Liver (tissue), 9 donors: Measurements from ENCODE around the gene GALNT16. TPM values are rescaled to one million over a fixed set of nuclear protein-coding genes. Genes with fewer than 3 reads are reported as not detected.

Source experiments
- DNase-seq: peaks from one replicate; pipeline ENCODE4 v3.0.0-alpha.2; 2017; ENCODE audit warnings: low spot score
- H3K27ac ChIP-seq, 2 donors: one replicate each; pipeline ENCODE4 v1.7.0; 2013; ENCODE audit warnings: inconsistent platforms in 2 of 2, low read length in 2 of 2, control low read depth in 1 of 2, low read depth in 1 of 2, mild to moderate bottlenecking in 1 of 2
- H3K27me3 ChIP-seq, 4 donors: one replicate each; pipeline versions ENCODE4 v1.6.1 to v1.7.0; 2013; ENCODE audit warnings: low read length in 3 of 4, inconsistent platforms in 1 of 4, mild to moderate bottlenecking in 1 of 4, moderate library complexity in 1 of 4; ENCODE audit not compliant: control insufficient read depth in 4 of 4, insufficient read depth in 4 of 4
- H3K36me3 ChIP-seq, 4 donors: one replicate each; pipeline versions ENCODE4 v1.6.1 to v1.7.0; 2013; ENCODE audit warnings: low read length in 3 of 4, mild to moderate bottlenecking in 3 of 4, low read depth in 1 of 4, moderate library complexity in 1 of 4; ENCODE audit not compliant: control insufficient read depth in 4 of 4, insufficient read depth in 3 of 4
- H3K4me1 ChIP-seq, 4 donors: one replicate each; pipeline versions ENCODE4 v1.6.1 to v1.7.0; 2013; ENCODE audit warnings: low read length in 3 of 4, mild to moderate bottlenecking in 3 of 4, moderate library complexity in 1 of 4; ENCODE audit not compliant: control insufficient read depth in 4 of 4, insufficient read depth in 4 of 4
- H3K4me3 ChIP-seq, 3 donors: one replicate each; pipeline versions ENCODE4 v1.6.1 to v1.7.0; 2013; ENCODE audit warnings: low read length in 3 of 3, control low read depth in 1 of 3, low read depth in 1 of 3, mild to moderate bottlenecking in 1 of 3
- H3K9ac ChIP-seq, 2 donors: one replicate each; pipeline ENCODE4 v1.7.0; 2013; ENCODE audit warnings: low read length in 2 of 2, mild to moderate bottlenecking in 2 of 2, moderate library complexity in 2 of 2, control low read depth in 1 of 2, low read depth in 1 of 2
- H3K9me3 ChIP-seq, 4 donors: one replicate each; pipeline versions ENCODE4 v1.6.1 to v1.7.0; 2013; ENCODE audit warnings: low read length in 3 of 4; ENCODE audit not compliant: control insufficient read depth in 4 of 4
- ATF3 ChIP-seq: IDR thresholded peaks from 2 replicates; pipeline ENCODE4 v1.6.1; 2016; ENCODE audit warnings: antibody characterized with exemption
- CTCF ChIP-seq: fragments of 150-350 bp; IDR thresholded peaks from 2 replicates; pipeline ENCODE4 v1.5.1; 2017; ENCODE audit warnings: improper control_type of control experiment, low read depth, low read length; ENCODE audit not compliant: missing input control
- FOXA2 ChIP-seq: IDR thresholded peaks from 2 replicates; pipeline ENCODE4 v1.6.1; 2016; ENCODE audit warnings: antibody characterized with exemption
- HNF4A ChIP-seq, 2 donors: conservative IDR thresholded peaks; 2 replicates each; pipeline ENCODE4 v1.6.1; 2016; ENCODE audit warnings: antibody characterized with exemption in 2 of 2, mild to moderate bottlenecking in 2 of 2
- HNF4G ChIP-seq: IDR thresholded peaks from 2 replicates; pipeline ENCODE4 v1.6.1; 2016; ENCODE audit warnings: antibody characterized with exemption
- JUND ChIP-seq, 2 donors: IDR thresholded peaks; 2 replicates each; pipeline ENCODE4 v1.6.1; 2016; ENCODE audit warnings: antibody characterized with exemption in 2 of 2
- NR2F2 ChIP-seq: IDR thresholded peaks from 2 replicates; pipeline ENCODE4 v1.6.1; 2016; ENCODE audit warnings: antibody characterized with exemption
- REST ChIP-seq: IDR thresholded peaks from 2 replicates; pipeline ENCODE4 v1.6.1; 2016; ENCODE audit warnings: antibody characterized with exemption, mild to moderate bottlenecking
- RXRA ChIP-seq, 2 donors: IDR thresholded peaks; 2 replicates each; pipeline ENCODE4 v1.6.1; 2017 to 2018; ENCODE audit warnings: antibody characterized with exemption in 2 of 2, mild to moderate bottlenecking in 1 of 2
- YY1 ChIP-seq: IDR thresholded peaks from 2 replicates; pipeline ENCODE4 v1.6.1; 2016; ENCODE audit warnings: antibody characterized with exemption, mild to moderate bottlenecking
- WGBS: extraction: QIAGEN DNeasy Blood & Tissue Kit; methylation state at CpG from one replicate; pipeline ENCODE4 v1.1.7; 2013; 5-methylcytosine and 5-hydroxymethylcytosine counted together
- polyA plus RNA-seq, 2 donors: library from polyadenylated mRNA; stranded (reverse) in 1 of 2; unstranded in 1 of 2; fragments of 200-250 nt in 1 of 2; fragments of >200 nt in 1 of 2; fragmentation: Nextera tagmentation in 1 of 2; extraction: Ambion mirVana in 1 of 2; gene quantifications; one replicate each; pipeline versions ENCODE4 v1.2.1 to v1.2.3, GENCODE V29; 2013 to 2015
- total RNA-seq, 2 donors: library from RNA; depleted of rRNA; stranded (reverse); fragments of >200 nt; gene quantifications; one replicate each; pipeline ENCODE4 v1.2.3, GENCODE V29; 2014
- donor health status: healthy.
- donor health status: healthy.
- donor health status: healthy.
- donor health status: healthy.
- donor health status: healthy.

GALNT16 gene
- total and polyA plus RNA-seq, 4 donors, result 0.25 to 1.2 (median 0.71) TPM

GRCh38 chr14:69355154-69355597 lies 95.2 kb downstream of the GALNT16 start (continued):
- no peak for TF ChIP-seq REST

- no peak for TF ChIP-seq HNF4G
- 84% methylated on average over 6 of the region's 6 CpGs for WGBS
- peaks cover 0 to 2% (median 0%) of the 10 kb centered on the region in 4 donors for H3K27me3 ChIP-seq
Measured at GRCh38 chr14:69355607-69356281, 95.8 kb downstream of the GALNT16 start.

GRCh38 chr14:69356903-69357543 lies 97.1 kb downstream of the GALNT16 start:
- Histone ChIP-seq H3K36me3 (no peaks in the 10 kb centered on the region), H3K4me1 (peaks cover 0 to 3% (median 0%) of the 10 kb centered on the region in 4 donors), H3K4me3 (no peak overlapping the region), H3K27me3 (peaks cover 0 to 2% (median 0%) of the 10 kb centered on the region in 4 donors), H3K9ac (no peak overlapping the region), H3K27ac (no peak overlapping the region), H3K9me3 (no peaks in the 10 kb centered on the region)
- DNase-seq, result no peak
- TF ChIP-seq JUND (IDR thresholded peaks at IDR 0.05) (no peak), RXRA (IDR thresholded peaks at IDR 0.05) (no peak), YY1 (no peak), REST (no peak), CTCF (no peak), NR2F2 (no peak), ATF3 (no peak), FOXA2 (no peak), HNF4A (conservative IDR thresholded peaks at IDR 0.05) (no peak), HNF4G (no peak)
- WGBS, result 70% methylated on average over 7 of the region's 7 CpGs

More at GRCh38 chr14:69355607-69356281, 95.8 kb downstream of the GALNT16 start:
- Histone ChIP-seq H3K27ac (no peak overlapping the region), H3K4me1 (peaks cover 0 to 3% (median 0%) of the 10 kb centered on the region in 4 donors), H3K9me3 (no peaks in the 10 kb centered on the region), H3K9ac (no peak overlapping the region), H3K36me3 (no peaks in the 10 kb centered on the region), H3K4me3 (no peak overlapping the region)
- no peak for DNase-seq
